NCI-H1092 (cell line): ENCODE measurements around the gene EVA1A.

ENCODE experiments used
- DNase-seq: peaks from one replicate; lab custom pipeline; 2025; lab: John Stamatoyannopoulos, UW

EVA1A gene

DNA sequence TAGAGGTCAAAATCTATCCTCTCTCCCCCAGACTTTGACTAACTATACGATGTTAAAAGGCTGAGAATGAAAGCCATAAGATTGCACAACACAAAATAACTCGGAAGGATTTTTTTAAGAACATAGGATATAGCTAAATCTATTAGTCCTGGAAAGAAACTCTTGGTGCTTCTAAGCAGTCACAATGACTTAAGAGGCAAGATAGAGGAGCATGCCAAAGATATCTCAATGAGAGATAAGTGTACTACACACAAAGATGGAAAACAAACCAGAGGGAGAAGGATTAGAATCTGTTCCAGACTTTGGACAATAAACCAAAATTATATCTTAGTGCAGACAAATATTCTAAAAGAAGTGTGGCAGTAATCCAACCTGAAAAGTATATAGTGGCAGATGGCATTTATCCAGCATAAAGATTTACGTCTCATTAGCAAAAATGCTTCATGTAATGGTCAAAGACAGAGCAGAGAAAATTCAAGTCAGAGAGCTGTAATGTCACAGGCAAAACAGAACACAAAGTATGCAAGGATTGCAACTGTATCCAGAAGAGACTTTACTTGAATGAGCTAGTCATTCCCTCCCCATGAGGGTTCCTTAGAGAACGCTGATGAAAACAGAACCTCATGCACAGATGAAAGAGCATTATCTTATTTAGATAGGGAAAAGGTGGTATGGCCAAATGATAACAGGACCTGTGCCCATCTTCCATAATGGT lies 28.8 kb upstream of the EVA1A start:
- no peak for DNase-seq

GRCh38 chr2:75587954-75588587 lies 27.3 kb upstream of the EVA1A start:
- no peak for DNase-seq

GRCh38 chr2:75586971-75587370 lies 26.2 kb upstream of the EVA1A start:
- no peak for DNase-seq

DNA sequence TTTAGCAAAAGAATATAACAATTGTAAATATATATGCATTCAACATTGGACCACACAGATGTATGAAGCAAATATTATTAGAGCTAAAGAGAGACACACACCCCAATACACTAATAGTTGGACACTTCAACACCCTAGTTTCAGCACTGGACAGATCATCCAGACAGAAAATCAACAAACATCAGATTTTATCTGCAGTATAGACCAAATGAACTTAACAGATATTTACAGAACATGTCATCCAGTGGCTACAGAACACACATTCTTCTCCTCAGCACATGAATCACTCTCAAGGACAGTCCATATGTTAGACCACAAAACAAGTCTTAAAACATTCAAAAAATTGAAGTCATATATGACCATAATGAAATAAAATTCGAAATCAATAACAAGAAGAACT lies 22.1 kb upstream of the EVA1A start:
- DNase-seq: no peak

GRCh38 chr2:75580606-75581005 lies 19.9 kb upstream of the EVA1A start:
- DNase-seq: no peak

- no peak for DNase-seq
Measured at GRCh38 chr2:75580156-75580555, 19.4 kb upstream of the EVA1A start.

DNA sequence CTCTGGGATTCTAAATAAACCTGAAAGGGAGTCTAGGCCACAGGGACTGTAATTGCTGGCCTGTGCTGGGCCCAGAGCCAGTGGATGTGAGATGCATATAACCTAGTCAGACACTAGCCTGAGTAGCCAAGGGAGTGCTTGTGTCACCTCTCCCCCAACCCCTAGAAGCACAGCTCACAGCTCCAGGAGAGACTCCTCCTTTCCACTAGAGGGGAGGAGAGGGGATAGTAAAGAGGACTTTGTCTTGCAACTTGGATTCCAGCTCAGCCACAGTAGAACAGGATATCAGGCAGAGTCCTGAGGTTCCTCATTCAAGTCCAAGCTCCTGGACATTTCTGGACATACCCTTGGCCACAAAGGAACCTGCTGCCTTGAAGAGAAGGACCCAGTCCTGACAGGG lies 18.4 kb upstream of the EVA1A start:
- DNase-seq: no peak

GRCh38 chr2:75577280-75577679 lies 16.5 kb upstream of the EVA1A start:
- no peak for DNase-seq

- no peak for DNase-seq
Measured at GRCh38 chr2:75574106-75574505, 13.4 kb upstream of the EVA1A start.

DNA sequence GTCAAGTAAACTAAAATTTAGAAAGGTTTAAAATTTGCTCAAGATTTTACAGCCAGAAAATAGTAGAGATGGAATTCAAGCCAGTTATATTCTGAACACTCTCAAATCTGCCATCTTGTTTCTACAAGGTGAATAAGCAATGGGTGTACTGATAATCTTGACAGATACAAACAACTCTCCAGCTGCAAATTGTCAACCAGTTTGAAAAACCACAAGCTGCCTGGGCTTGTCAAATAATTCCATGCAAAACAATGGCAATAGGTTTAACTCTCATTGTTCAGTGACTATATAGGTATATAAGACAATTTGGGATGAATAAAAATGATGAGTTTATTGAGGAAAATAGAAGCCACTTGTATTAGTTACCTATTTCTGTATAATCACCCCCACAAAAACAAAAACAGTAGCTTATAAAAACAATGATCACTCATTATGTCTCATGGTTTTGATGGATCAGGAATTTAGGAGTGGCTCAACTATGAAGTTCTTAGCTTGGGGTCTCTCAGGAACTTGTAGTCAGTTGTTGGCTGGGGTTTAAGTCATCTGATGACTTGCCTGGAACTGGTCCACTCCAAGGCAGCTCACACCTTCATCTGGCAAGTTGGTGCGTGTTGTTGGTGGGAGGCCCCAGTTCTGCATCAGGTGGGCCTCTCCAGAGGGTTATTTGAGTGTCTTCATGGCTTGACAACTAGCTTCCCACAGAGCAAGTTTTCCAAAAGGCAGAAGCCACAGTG lies 12.6 kb upstream of the EVA1A start:
- no peak for DNase-seq

DNA sequence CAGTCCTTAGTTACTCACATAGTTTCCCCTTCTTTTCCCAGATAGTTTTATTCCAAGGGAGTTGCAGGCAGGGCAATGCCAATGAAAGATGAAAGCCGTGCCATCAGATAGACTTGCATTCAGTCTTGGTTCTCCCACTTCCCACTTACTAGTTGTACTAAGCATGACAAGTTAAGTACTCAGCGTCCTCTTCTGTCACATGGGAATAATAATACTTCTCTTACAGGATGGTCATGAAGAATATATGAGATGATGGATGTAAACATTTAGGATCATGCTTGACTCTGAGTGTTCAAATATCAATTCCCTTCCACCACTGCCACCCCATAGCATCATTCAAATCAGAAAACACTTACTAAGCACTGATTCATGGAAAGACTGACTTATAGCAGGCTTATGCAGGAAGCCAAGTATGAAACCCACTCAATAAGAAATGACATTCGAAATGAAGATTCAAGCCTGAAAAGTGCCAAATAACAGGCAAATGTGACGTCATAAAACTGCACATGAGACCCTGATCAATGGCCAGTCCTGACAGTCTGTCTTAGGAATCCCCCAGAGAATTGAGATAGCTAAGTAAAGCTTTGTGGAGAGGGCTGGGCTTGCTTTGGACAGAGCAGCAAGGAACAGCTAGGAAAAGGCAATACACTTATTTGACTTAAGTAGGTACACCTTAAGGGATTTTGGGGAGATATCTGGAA lies 11.1 kb upstream of the EVA1A start:
- DNase-seq: no peak

- DNase-seq: no peak
Measured at GRCh38 chr2:75570948-75571729, 10.4 kb upstream of the EVA1A start.

- no peak for DNase-seq
Measured at GRCh38 chr2:75570024-75570947, 9.5 kb upstream of the EVA1A start.

- DNase-seq: no peak
Measured at GRCh38 chr2:75569546-75569945, 8.8 kb upstream of the EVA1A start.

GRCh38 chr2:75568174-75568573 lies 7.4 kb upstream of the EVA1A start:
- no peak for DNase-seq

DNA sequence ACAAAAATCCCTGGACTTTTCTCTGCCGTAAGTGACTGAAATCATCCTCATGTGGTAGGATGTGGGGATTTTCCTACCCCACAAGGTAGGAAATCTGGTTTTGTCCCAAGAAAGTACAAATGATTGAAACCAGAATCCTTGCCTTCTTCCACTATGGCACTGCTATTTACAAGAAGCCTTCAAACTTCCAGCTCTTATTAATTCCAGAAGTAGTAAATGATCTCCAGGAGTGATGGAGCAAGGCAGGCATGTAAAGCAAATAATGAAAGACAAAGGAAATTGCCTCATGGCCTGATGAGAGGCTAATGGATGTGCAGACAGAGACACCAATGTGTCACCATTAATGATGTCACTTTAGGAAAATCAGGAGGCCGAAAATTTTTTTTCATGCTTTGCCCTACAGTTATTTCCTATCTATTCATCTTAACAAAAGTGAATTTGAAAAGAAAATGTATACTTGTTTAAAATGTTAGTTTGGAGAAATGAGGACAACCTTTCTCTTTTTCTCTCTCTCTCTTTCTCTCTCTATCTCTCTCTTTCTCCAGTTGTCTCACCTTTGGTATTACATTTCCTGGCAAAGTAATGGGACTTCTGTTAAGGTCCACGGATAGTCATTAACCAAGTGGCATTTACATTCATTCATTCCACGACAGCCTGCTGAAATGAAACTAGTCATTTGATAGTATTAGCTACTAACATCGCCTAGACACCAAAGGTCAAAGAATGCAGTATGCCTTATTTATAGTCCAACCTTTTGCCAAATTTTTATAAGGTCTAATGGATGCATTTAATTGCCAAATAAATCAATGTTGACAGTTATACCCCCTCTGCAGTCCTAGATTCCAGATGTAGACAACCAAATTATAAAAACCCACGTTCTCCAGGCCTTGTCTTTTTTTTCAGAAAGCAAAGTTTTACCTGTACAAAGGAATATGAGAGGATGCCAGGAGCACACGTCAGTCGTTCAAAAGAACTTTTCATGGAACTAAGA lies 5.0 kb upstream of the EVA1A start:
- DNase-seq: no peak

GRCh38 chr2:75564713-75565359 lies 4.1 kb upstream of the EVA1A start:
- DNase-seq: no peak

DNA sequence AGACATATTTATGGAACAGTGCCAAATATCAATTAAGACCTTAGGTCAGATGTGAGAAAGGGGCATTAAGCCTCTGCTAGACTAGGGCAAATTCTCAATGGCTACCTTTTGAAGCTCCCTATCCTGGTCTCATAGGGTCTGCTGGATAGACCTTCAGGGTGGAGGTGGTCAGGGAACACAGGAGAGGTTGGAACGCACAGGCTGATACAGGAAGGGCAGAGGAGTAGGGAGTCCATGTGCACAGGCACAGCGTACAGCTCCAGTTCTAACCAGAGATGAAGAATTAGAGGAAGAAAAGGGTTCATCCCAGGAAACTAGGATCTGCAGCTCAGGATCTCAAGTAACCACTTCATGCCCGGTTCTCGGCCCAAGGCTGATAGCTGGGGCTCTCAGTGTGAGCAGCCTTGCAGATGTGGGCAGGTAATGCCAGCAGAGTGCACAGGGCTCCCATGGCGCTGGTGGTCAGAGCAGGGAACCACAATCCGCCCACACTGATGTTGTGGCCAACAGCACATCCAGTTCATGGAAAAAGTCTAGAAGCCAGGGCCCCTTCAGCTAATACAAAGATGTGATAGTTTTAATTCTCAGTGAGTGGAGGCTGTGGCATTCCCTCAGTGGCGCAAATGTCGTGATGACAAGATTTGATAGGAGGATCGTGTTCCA lies 3.4 kb upstream of the EVA1A start:
- no peak for DNase-seq
